Gastroesophageal sphincter (tissue), 4 donors: ENCODE data around the gene DCUN1D1. TPM values are rescaled to one million over a fixed set of nuclear protein-coding genes. Genes with fewer than 3 reads are reported as not detected.

ENCODE experiments used
- ATAC-seq: fragments of 150-250 bp; one replicate; pipeline ENCODE4 v1.9.1; 2016; ENCODE audit warnings: mild to moderate bottlenecking, moderate library complexity
- H3K27ac ChIP-seq, 4 donors: fragments of 200-600 bp; sonication (generic) in 3 of 4; 1 replicate in 3 of 4; 2 replicates in 1 of 4; pipeline ENCODE4 v1.5.1; 2016 to 2019
- H3K27me3 ChIP-seq: fragments of 200-600 bp; sonication (generic); one replicate; pipeline ENCODE4 v1.5.1; 2019
- H3K36me3 ChIP-seq, 2 donors: fragments of 200-600 bp; sonication (generic); one replicate each; pipeline ENCODE4 v1.5.1; 2019; ENCODE audit warnings: control low read depth in 1 of 2
- H3K4me1 ChIP-seq, 3 donors: fragments of 200-600 bp; sonication (generic); 1 replicate in 2 of 3; 2 replicates in 1 of 3; pipeline ENCODE4 v1.5.1; 2016 to 2019; ENCODE audit warnings: control low read depth in 2 of 3
- H3K4me3 ChIP-seq, 2 donors: fragments of 200-600 bp; sonication (generic); one replicate each; pipeline ENCODE4 v1.5.1; 2019; ENCODE audit warnings: mild to moderate bottlenecking in 1 of 2, moderate library complexity in 1 of 2
- H3K9me3 ChIP-seq, 3 donors: fragments of 200-600 bp; sonication (generic); one replicate each; pipeline ENCODE4 v1.5.1; 2017 to 2019; ENCODE audit warnings: control low read depth in 2 of 3
- CTCF ChIP-seq, 4 experiments: fragments of 200-600 bp in 2 of 4; fragments of 450-650 bp in 2 of 4; sonication (generic) in 1 of 4; IDR thresholded peaks; one replicate each; pipeline ENCODE4 v1.5.1; 2017 to 2019; ENCODE audit warnings: antibody characterized with exemption in 4 of 4, mild to moderate bottlenecking in 2 of 4, moderate library complexity in 2 of 4
- EP300 ChIP-seq: sonication (generic); formaldehyde crosslinking; IDR thresholded peaks from one replicate; pipeline ENCODE4 v1.6.1; 2017; ENCODE audit warnings: antibody characterized with exemption, mild to moderate bottlenecking
- POLR2A ChIP-seq, 2 donors: fragments of 450-650 bp; IDR thresholded peaks; one replicate each; pipeline ENCODE4 v1.6.1; 2017; ENCODE audit warnings: antibody characterized with exemption in 2 of 2, mild to moderate bottlenecking in 2 of 2, moderate library complexity in 1 of 2
- POLR2AphosphoS5 ChIP-seq: sonication (generic); formaldehyde crosslinking; IDR thresholded peaks from one replicate; pipeline ENCODE4 v1.6.1; 2017; ENCODE audit warnings: antibody characterized with exemption
- WGBS, 2 donors: methylation state at CpG; one replicate each; pipeline ENCODE4 v1.1.5; 2018; ENCODE audit warnings: low coverage in 1 of 2; 5-methylcytosine and 5-hydroxymethylcytosine counted together
- total RNA-seq, 4 donors: library from RNA; depleted of rRNA; stranded (reverse); fragments of >200 nt; gene quantifications; one replicate each; pipeline ENCODE4 v1.1.0, GENCODE V29; 2016

The DCUN1D1 gene
- total RNA-seq, 4 donors from 2014 or later: 35.6 to 48.3 (median 42.8) TPM

- WGBS, 2 donors: 94 to 96% methylated on average over 3 to 5 of the region's 5 CpGs
- Histone ChIP-seq H3K36me3 (peaks cover 0 to 33% of the 10 kb centered on the region in 2 donors), H3K4me1 (peaks cover 0 to 30% (median 0%) of the 10 kb centered on the region in 3 donors), H3K4me3 (no peak overlapping the region), H3K27me3 (no peaks in the 10 kb centered on the region), H3K9me3 (no peaks in the 10 kb centered on the region), H3K27ac (no peak overlapping the region)
- ATAC-seq: no peak
- TF ChIP-seq POLR2A (IDR thresholded peaks at IDR 0.05) (no peak), POLR2AphosphoS5 (no peak), CTCF (IDR thresholded peaks at IDR 0.05) (no peak), EP300 (no peak)
Observed at GRCh38 chr3:182957226-182957625, 23.1 kb downstream of the DCUN1D1 start.

GRCh38 chr3:182954553-182955235 is 25.6 kb downstream of the DCUN1D1 start:
- Histone ChIP-seq H3K4me1 (peaks cover 0 to 6% (median 0%) of the 10 kb centered on the region in 3 donors), H3K36me3 (peaks cover 0 to 35% of the 10 kb centered on the region in 2 donors), H3K4me3 (no peak overlapping the region), H3K9me3 (no peaks in the 10 kb centered on the region), H3K27ac (no peak overlapping the region), H3K27me3 (no peaks in the 10 kb centered on the region)
- no peak for TF ChIP-seq POLR2AphosphoS5
- TF ChIP-seq EP300: no peak
- TF ChIP-seq POLR2A (IDR thresholded peaks at IDR 0.05): no peak
- no peak for TF ChIP-seq CTCF (IDR thresholded peaks at IDR 0.05)
- no peak for ATAC-seq
- 84 to 88% methylated on average over 9 of the region's 9 CpGs for WGBS, 2 donors

GRCh38 chr3:182949688-182950087 is 30.6 kb downstream of the DCUN1D1 start:
- Histone ChIP-seq H3K9me3 (no peaks in the 10 kb centered on the region), H3K4me3 (no peak overlapping the region), H3K4me1 (no peaks in the 10 kb centered on the region), H3K27me3 (no peaks in the 10 kb centered on the region), H3K36me3 (peaks cover 0 to 51% of the 10 kb centered on the region in 2 donors), H3K27ac (no peak overlapping the region)
- ATAC-seq: no peak
- no peak for TF ChIP-seq EP300
- no peak for TF ChIP-seq POLR2AphosphoS5
- TF ChIP-seq CTCF (IDR thresholded peaks at IDR 0.05): no peak
- no peak for TF ChIP-seq POLR2A (IDR thresholded peaks at IDR 0.05)
- WGBS, 2 donors: 95 to 100% methylated on average over 1 of the region's 1 CpG

GRCh38 chr3:182948305-182948704 is 32.0 kb downstream of the DCUN1D1 start:
- 82 to 84% methylated on average over 5 of the region's 5 CpGs for WGBS, 2 donors
- no peak for ATAC-seq
- Histone ChIP-seq H3K4me1 (no peaks in the 10 kb centered on the region), H3K9me3 (no peaks in the 10 kb centered on the region), H3K27me3 (no peaks in the 10 kb centered on the region), H3K27ac (no peak overlapping the region), H3K4me3 (no peak overlapping the region), H3K36me3 (peaks cover 0 to 62% of the 10 kb centered on the region in 2 donors)
- no peak for TF ChIP-seq EP300
- TF ChIP-seq POLR2AphosphoS5: no peak
- no peak for TF ChIP-seq POLR2A (IDR thresholded peaks at IDR 0.05)
- TF ChIP-seq CTCF (IDR thresholded peaks at IDR 0.05): no peak

GRCh38 chr3:182947888-182948287 is 32.5 kb downstream of the DCUN1D1 start:
- Histone ChIP-seq H3K4me3 (no peak overlapping the region), H3K36me3 (peaks cover 0 to 58% of the 10 kb centered on the region in 2 donors), H3K27me3 (no peaks in the 10 kb centered on the region), H3K27ac (no peak overlapping the region), H3K9me3 (no peaks in the 10 kb centered on the region), H3K4me1 (no peaks in the 10 kb centered on the region)
- TF ChIP-seq CTCF (IDR thresholded peaks at IDR 0.05): no peak
- TF ChIP-seq POLR2AphosphoS5: no peak
- TF ChIP-seq EP300: no peak
- TF ChIP-seq POLR2A (IDR thresholded peaks at IDR 0.05): no peak
- ATAC-seq: no peak
